GM19035 (cell line): ENCODE data around the gene VPREB3.

Source experiments
- ATAC-seq: cut with Tn5 transposase; IDR thresholded peaks from one replicate; pipeline ENCODE4 v1.9.1; 2021; ENCODE audit not compliant: unreplicated experiment

VPREB3 gene

GRCh38 chr22:23754220-23754919, at the start of gene VPREB3:
VPREB3 (minus strand) TSS chr22:23754425; CDS start chr22:23754363, 62 bp downstream.
- ATAC-seq: no peak

- ATAC-seq: no peak
Observed at GRCh38 chr22:23803001-23803819, 49.0 kb upstream of the VPREB3 start.

GRCh38 chr22:23801886-23802377, 47.7 kb upstream of the VPREB3 start:
- no peak for ATAC-seq

- no peak for ATAC-seq
Observed at GRCh38 chr22:23801238-23801821, 47.1 kb upstream of the VPREB3 start.

- ATAC-seq: no peak
Observed at GRCh38 chr22:23800297-23801237, 46.3 kb upstream of the VPREB3 start.

DNA sequence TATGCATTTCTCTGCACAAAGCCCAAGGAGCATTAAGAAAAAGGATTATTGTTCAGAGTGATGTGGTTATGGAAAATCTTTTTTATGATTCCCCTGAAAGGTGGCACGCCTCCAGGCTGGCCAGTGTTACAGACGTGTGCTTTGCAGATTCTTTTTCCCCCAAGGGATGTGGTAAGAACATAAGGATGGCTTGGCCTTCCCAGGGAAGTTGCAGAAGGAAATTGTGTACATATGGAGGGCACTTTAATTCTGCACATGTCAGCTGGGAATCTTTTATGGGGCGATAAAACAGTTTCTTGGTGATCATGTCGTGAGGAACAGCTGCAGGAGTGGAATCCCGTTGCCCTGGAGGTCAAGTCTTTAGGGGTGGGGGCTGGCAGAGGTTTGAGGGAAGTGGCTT, 42.2 kb upstream of the VPREB3 start:
- ATAC-seq: no peak

DNA sequence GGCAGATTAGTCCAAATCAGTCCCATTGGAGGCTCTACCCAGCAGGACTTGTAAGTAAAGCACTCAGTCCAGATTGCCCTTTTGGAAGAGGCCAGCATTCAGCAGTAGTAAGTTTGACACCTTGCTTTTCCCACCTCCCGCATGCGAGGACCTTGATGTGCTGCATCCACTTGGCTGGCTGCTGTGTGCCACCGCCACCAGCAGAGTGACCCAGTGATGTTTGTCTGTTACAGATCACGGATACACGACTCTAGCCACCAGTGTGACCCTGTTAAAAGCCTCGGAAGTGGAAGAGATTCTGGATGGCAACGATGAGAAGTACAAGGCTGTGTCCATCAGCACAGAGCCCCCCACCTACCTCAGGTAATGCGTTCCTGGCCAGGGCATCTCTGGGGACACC, 39.1 kb upstream of the VPREB3 start:
- ATAC-seq: no peak

DNA sequence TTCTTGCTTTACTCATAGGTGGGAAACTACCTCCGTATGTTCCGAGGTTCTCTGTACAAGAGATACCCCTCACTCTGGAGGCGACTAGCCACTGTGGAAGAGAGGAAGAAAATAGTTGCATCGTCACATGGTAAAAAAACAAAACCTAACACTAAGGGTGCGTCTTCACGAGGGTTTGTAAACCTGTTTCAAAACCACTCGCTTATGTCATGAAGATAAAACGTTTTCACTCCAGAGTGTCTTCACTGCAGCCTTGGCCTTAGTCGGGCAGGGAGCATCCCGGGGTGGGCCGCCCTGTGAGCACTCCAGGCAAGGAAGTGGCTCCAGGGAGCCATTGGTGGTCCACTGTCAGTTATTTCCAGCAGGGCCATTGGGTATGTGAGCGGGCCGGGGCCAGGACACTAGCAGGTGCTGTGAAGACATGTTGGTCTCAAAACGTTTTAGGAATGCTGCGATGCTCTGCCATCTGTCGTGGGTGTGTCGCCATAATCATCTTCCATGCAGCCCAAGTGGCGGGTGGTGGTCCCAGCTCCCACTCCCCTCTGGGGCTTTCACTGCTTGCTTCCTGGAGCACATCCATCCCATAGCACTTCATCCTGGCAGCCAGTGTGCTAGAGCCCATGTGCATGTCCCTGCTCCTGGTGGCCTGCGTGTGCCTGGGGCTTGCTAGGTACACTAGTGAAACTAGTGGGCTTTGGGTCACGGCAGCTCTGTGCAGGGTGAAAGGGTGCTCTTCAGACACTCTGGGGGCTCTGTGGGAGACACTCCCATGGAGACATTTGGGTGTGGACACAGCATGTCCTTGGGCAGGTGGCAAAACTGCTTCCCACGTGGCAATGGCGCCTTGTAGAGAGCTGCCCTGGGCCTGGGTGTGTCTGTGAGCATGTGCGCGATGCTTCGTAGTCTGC, 37.8 kb upstream of the VPREB3 start:
- no peak for ATAC-seq

- no peak for ATAC-seq
Observed at GRCh38 chr22:23790819-23791737, 36.9 kb upstream of the VPREB3 start.

DNA sequence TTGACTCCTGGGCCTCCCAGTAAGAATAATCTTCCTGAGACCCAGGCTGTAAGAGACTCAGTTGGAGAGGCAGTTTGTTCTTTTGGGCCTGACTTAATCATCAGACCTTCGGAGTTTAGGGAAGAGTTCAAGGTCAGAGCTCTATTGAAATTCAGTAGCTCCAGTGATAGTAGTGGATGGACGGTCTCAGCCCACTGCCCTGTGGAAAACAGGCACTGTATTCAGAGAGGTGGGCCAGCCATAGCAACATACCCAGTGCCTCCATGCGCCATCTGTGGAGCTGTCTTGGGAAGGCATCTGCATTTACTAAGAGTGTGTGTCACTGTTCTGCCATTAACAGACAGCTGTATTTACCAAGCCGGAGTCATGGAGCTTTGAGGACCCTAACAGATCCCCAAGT, 35.4 kb upstream of the VPREB3 start:
- no peak for ATAC-seq

DNA sequence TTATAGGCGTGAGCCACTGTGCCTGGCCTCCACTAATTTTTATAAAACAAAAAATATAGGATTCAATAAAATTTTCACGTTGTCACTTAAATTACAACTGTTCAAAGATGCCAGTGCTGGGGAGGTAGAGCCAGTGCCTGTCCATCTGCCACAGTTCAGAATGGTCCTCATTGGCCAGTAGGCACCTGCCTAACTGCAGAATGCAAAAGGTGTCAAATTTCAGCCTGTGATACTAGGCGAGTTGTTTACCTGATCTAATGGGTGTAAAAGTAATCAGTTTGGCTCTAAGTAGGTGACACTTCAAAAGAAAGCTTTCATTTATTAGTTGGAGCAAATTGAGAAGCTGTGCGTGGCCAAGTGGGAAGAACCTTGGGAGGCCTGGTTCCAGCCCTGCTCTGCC, 34.9 kb upstream of the VPREB3 start:
- ATAC-seq: no peak

DNA sequence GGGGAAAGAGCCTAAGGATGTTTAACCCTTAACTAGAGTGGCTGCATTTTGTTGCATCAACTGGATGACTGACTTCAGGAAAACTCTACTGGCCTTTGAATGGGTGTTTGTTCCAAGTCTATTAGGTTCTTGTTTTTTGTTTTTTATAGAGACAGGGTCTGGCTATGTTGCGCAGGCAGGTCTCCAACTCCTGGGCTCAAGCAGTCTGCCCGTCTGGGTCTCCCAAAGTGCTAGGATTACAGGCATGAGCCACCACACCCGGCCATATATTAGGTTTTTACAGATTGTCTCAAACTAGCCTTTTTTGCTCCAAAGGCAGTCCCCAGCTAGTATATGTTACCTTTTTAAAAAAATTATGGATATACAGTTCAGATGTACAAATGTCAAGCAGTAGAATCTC, 33.7 kb upstream of the VPREB3 start:
- no peak for ATAC-seq

DNA sequence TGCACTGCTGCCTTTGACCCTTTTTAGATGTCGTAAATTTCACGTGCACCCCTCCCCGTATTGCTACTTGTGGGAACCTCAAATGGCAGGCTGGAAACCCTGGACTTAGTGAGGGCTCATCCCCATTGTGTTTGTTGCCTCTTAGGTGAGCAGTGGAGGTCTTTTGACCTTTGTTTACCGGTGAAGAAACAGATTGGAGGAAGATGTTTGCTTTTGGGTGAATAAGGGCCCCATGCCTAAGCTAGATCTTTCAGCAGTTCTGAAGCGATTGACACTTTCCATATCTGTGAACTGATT, 33.3 kb upstream of the VPREB3 start:
- ATAC-seq: no peak

DNA sequence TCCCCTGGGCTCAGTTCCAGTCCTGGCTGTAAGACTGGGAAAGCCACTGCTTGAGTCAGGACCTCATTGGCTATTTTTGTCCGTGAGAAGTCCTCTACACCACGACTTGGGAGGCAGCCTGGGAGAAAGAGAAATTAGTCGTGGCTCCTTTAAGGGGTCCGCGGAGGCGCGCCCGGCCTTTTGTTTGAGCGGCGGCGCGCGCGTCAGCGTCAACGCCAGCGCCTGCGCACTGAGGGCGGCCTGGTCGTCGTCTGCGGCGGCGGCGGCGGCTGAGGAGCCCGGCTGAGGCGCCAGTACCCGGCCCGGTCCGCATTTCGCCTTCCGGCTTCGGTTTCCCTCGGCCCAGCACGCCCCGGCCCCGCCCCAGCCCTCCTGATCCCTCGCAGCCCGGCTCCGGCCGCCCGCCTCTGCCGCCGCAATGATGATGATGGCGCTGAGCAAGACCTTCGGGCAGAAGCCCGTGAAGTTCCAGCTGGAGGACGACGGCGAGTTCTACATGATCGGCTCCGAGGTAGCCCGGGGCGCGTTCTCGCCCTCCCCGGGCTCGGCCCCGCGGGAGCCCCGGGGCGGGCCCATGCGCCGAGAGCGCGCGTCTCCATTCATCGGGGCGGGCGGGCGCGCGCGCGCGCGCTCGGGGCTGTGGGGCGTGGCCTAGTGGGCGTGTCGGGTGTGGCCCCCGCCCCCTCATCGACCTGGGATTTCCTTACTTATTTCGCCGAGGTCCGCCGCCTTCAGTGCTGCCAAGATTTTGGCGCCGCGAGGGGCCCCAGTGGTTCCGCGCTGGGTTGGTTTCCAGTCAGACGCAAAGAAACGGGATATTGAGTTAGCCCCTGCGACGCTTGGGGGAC, 32.8 kb upstream of the VPREB3 start, which contains the start of gene SMARCB1:
Gene SMARCB1, plus strand, starts transcription at position 215 of the 848 bp plus-strand sequence. Its CDS starts 204 bp downstream, at position 419.
- ATAC-seq: peak; percentile 76

- ATAC-seq: no peak
Observed at GRCh38 chr22:23786261-23786710, 32.1 kb upstream of the VPREB3 start.

DNA sequence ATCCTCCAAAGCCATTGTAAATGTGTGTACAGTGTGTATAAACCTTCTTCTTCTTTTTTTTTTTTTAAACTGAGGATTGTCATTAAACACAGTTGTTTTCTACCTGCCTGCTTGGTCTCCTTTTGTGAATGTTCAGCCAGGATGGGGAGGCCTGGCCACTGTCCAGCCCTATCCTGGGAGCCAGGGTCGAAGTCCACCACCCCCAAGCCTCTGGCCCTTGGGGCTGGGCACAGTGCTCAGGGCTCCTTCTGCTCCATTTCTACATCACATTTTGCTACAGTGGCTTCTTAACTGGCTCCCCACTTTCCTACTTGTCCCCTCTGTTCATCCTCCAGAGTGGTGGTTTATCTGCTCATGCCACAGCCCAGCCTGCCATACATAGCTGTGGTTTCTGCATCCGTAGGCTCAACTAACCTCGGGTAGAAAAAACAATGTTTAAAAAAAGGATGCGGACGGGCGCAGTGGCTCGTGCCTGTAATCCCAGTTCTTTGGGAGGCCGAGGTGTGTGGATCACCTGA, 30.0 kb upstream of the VPREB3 start:
- no peak for ATAC-seq
